H9 (cell line): ENCODE measurements around the gene LPO. TPM values are rescaled to one million over a fixed set of nuclear protein-coding genes. Genes with fewer than 3 reads are reported as not detected.

Source experiments
- DNase-seq: peaks from one replicate; pipeline ENCODE4 v3.0.0-alpha.2; 2017
- H2AFZ ChIP-seq: one replicate; pipeline ENCODE4 v1.6.1; 2013; ENCODE audit warnings: mild to moderate bottlenecking, low read length, control low read depth, moderate library complexity
- H2AK5ac ChIP-seq: 2 replicates; pipeline ENCODE4 v1.6.1; 2013; ENCODE audit warnings: low read length, control low read depth, mixed read lengths; ENCODE audit not compliant: insufficient read length
- H2BK120ac ChIP-seq: one replicate; pipeline ENCODE4 v1.6.1; 2013; ENCODE audit warnings: low read depth, mild to moderate bottlenecking, low read length, control low read depth, inconsistent platforms; ENCODE audit not compliant: poor library complexity, severe bottlenecking
- H2BK12ac ChIP-seq: 2 replicates; pipeline ENCODE4 v1.6.1; 2013; ENCODE audit warnings: low read length, control low read depth, mixed read lengths, low read depth; ENCODE audit not compliant: insufficient read length
- H2BK15ac ChIP-seq: 2 replicates; pipeline ENCODE4 v1.6.1; 2013; ENCODE audit warnings: low read depth, low read length, control low read depth
- H2BK20ac ChIP-seq: one replicate; pipeline ENCODE4 v1.6.1; 2013; ENCODE audit warnings: low read depth, mild to moderate bottlenecking, low read length, control low read depth, inconsistent platforms; ENCODE audit not compliant: poor library complexity, severe bottlenecking
- H2BK5ac ChIP-seq: 2 replicates; pipeline ENCODE4 v1.6.1; 2013; ENCODE audit warnings: low read length, control low read depth, mixed read lengths; ENCODE audit not compliant: insufficient read length
- H3K14ac ChIP-seq: 2 replicates; pipeline ENCODE4 v1.6.1; 2013; ENCODE audit warnings: low read length, control low read depth; ENCODE audit not compliant: insufficient read depth
- H3K18ac ChIP-seq: 2 replicates; pipeline ENCODE4 v1.6.1; 2013; ENCODE audit warnings: low read depth, mild to moderate bottlenecking, mixed read lengths, low read length, control low read depth; ENCODE audit not compliant: insufficient read length
- H3K23ac ChIP-seq: 2 replicates; pipeline ENCODE4 v1.6.1; 2013; ENCODE audit warnings: low read length, control low read depth, mixed read lengths, low read depth; ENCODE audit not compliant: insufficient read length
- H3K23me2 ChIP-seq: 2 replicates; pipeline ENCODE4 v1.6.1; 2013; ENCODE audit warnings: low read depth, mild to moderate bottlenecking, mixed read lengths, low read length, control low read depth; ENCODE audit not compliant: insufficient read length, poor library complexity, severe bottlenecking
- H3K27ac ChIP-seq: 2 replicates; pipeline ENCODE4 v1.5.1; 2013; ENCODE audit warnings: low read length, control low read depth, mixed read lengths, low read depth; ENCODE audit not compliant: insufficient read length
- H3K27me3 ChIP-seq: 2 replicates; pipeline ENCODE4 v1.6.1; 2013; ENCODE audit warnings: low read length, control low read depth, inconsistent platforms; ENCODE audit not compliant: insufficient read depth
- H3K4ac ChIP-seq: 2 replicates; pipeline ENCODE4 v1.6.1; 2013; ENCODE audit warnings: low read depth, mild to moderate bottlenecking, control low read depth, inconsistent platforms, low read length, moderate library complexity
- H3K4me1 ChIP-seq: 2 replicates; pipeline ENCODE4 v1.6.1; 2013; ENCODE audit warnings: low read length, control low read depth, inconsistent platforms; ENCODE audit not compliant: insufficient read depth
- H3K4me2 ChIP-seq: 2 replicates; pipeline ENCODE4 v1.6.1; 2013; ENCODE audit warnings: low read length, control low read depth, mixed read lengths; ENCODE audit not compliant: insufficient read length, insufficient read depth
- H3K56ac ChIP-seq: 2 replicates; pipeline ENCODE4 v1.6.1; 2013; ENCODE audit warnings: low read depth, mild to moderate bottlenecking, mixed read lengths, low read length, control low read depth; ENCODE audit not compliant: insufficient read length
- H3K79me1 ChIP-seq: 2 replicates; pipeline ENCODE4 v1.6.1; 2013; ENCODE audit warnings: low read depth, mild to moderate bottlenecking, moderate library complexity, low read length, control low read depth, inconsistent platforms; ENCODE audit not compliant: insufficient read depth, poor library complexity, severe bottlenecking
- H3K79me2 ChIP-seq: 2 replicates; pipeline ENCODE4 v1.6.1; 2013; ENCODE audit warnings: low read length, control low read depth, inconsistent platforms; ENCODE audit not compliant: insufficient read depth
- H3K9ac ChIP-seq: 2 replicates; pipeline ENCODE4 v1.6.1; 2013; ENCODE audit warnings: low read length, control low read depth, mixed read lengths; ENCODE audit not compliant: insufficient read length; ENCODE audit errors: extremely low read depth
- H3K9me3 ChIP-seq: one replicate; pipeline ENCODE4 v1.6.1; 2013; ENCODE audit warnings: low read depth, low read length, inconsistent platforms; ENCODE audit not compliant: control insufficient read depth
- H3T11ph ChIP-seq: one replicate; pipeline ENCODE4 v1.6.1; 2013; ENCODE audit warnings: mild to moderate bottlenecking, low read length, control low read depth, inconsistent platforms
- H4K20me1 ChIP-seq: one replicate; pipeline ENCODE4 v1.6.1; 2013; ENCODE audit not compliant: control insufficient read depth, insufficient read length, insufficient read depth
- H4K5ac ChIP-seq: 2 replicates; pipeline ENCODE4 v1.6.1; 2013; ENCODE audit warnings: low read depth, mild to moderate bottlenecking, mixed read lengths, low read length, control low read depth; ENCODE audit not compliant: insufficient read length
- H4K8ac ChIP-seq: replicated peaks from 2 replicates; pipeline ENCODE4 v1.6.1; 2013; ENCODE audit warnings: low read length, control low read depth, mixed read lengths, low read depth; ENCODE audit not compliant: insufficient read length
- H4K91ac ChIP-seq: 2 replicates; pipeline ENCODE4 v1.6.1; 2013; ENCODE audit warnings: low read depth, mild to moderate bottlenecking, moderate library complexity, mixed read lengths, low read length, control low read depth; ENCODE audit not compliant: insufficient read length
- H3K27ac Mint-ChIP-seq, 3 experiments: 2 replicates in 2 of 3; 3 replicates in 1 of 3; pipeline ENCODE4 v1.8.0; 2020 to 2021; ENCODE audit warnings: mixed read lengths in 3 of 3, mild to moderate bottlenecking in 1 of 3, moderate library complexity in 1 of 3
- H3K27me3 Mint-ChIP-seq: 2 replicates; pipeline ENCODE4 v1.8.0; 2021; ENCODE audit warnings: low read depth, mild to moderate bottlenecking, moderate library complexity, mixed read lengths
- H3K36me3 Mint-ChIP-seq, 3 experiments: 2 replicates in 2 of 3; 3 replicates in 1 of 3; pipeline ENCODE4 v1.8.0; 2020 to 2021; ENCODE audit warnings: low read depth in 3 of 3, mixed read lengths in 3 of 3; ENCODE audit not compliant: insufficient read depth in 1 of 3
- H3K4me1 Mint-ChIP-seq, 2 experiments: 2 replicates each; pipeline ENCODE4 v1.8.0; 2020; ENCODE audit warnings: mixed read lengths in 2 of 2
- H3K4me3 Mint-ChIP-seq, 2 experiments: 2 replicates in 1 of 2; 3 replicates in 1 of 2; pipeline ENCODE4 v1.8.0; 2020 to 2021; ENCODE audit warnings: mild to moderate bottlenecking in 2 of 2, mixed read lengths in 2 of 2, moderate library complexity in 1 of 2
- H3K9me3 Mint-ChIP-seq, 2 experiments: 2 replicates in 1 of 2; 3 replicates in 1 of 2; pipeline ENCODE4 v1.8.0; 2020; ENCODE audit warnings: mild to moderate bottlenecking in 2 of 2, mixed read lengths in 2 of 2, moderate library complexity in 1 of 2
- WGBS: extraction: QIAGEN DNeasy Blood & Tissue Kit; methylation state at CpG from one replicate; pipeline ENCODE4 v1.1.7; 2013; ENCODE audit warnings: missing lambda C conversion rate, low lambda C conversion rate, mixed read lengths; ENCODE audit not compliant: insufficient read length; ENCODE audit errors: extremely low coverage; 5-methylcytosine and 5-hydroxymethylcytosine counted together
- total RNA-seq: library from RNA; stranded (reverse); gene quantifications from 2 replicates; pipeline ENCODE4 v1.2.1, GENCODE V29; 2021
- TF ChIP-seq, protein P1 (sequence below): fragments of 200-600 bp; sonication (generic); conservative IDR thresholded peaks from 3 replicates; pipeline ENCODE4 v1.8.0; 2021; ENCODE audit warnings: antibody characterized with exemption, mild to moderate bottlenecking

Gene LPO
- total RNA-seq, 1 experiment from 2014 or later: 0.17 TPM

DNA sequence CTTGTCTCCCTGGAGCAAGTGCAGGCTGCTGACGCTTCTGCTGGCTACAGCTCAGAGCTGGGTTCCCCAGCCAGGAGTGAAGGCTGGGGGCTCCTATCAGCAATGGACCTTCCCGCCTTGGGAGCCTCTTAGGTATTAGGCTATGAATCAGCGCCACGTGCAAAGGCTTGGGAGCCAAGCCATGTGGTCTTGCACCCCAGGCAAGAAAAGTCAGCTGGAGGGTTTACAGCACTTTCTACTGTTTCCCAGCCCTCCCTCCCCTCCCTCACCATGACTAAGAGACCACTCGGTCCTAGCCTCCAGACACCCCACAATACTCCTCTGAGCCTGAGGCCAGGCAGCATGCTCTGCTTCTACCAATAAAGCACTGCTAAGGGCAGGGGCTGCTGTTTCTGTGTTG lies 33.6 kb upstream of the LPO start:
- Histone ChIP-seq H3K4me1 (no peaks in the 10 kb centered on the region), H3T11ph (no peak overlapping the region), H2BK5ac (no peak overlapping the region), H3K79me2 (no peaks in the 10 kb centered on the region), H3K9me3 (no peaks in the 10 kb centered on the region), H2BK20ac (no peak overlapping the region), H4K8ac (no peak overlapping the region), H2BK120ac (no peak overlapping the region), H4K5ac (no peak overlapping the region), H2BK12ac (no peak overlapping the region), H4K91ac (no peak overlapping the region), H3K4me2 (no peak overlapping the region), H3K27me3 (no peaks in the 10 kb centered on the region), H3K4ac (no peak overlapping the region), H2AK5ac (no peak overlapping the region), H3K23me2 (no peaks in the 10 kb centered on the region), H3K18ac (no peak overlapping the region), H3K79me1 (no peaks in the 10 kb centered on the region), H4K20me1 (no peaks in the 10 kb centered on the region), H2AFZ (no peak overlapping the region), H3K56ac (no peak overlapping the region), H3K9ac (no peak overlapping the region), H3K23ac (no peak overlapping the region), H3K27ac (no peak overlapping the region), H2BK15ac (no peak overlapping the region), H3K14ac (no peak overlapping the region)
- Mint-ChIP-seq H3K4me1 (peaks cover 0 to 4% of the 10 kb centered on the region in 2 experiments; a peak in 1 of 4 replicates), H3K9me3 (no peaks in the 10 kb centered on the region), H3K4me3 (no peak overlapping the region), H3K36me3 (peaks cover 5 to 23% (median 15%) of the 10 kb centered on the region in 3 experiments; a peak in 6 of 7 replicates), H3K27me3 (peaks cover 16% of the 10 kb centered on the region), H3K27ac (no peak overlapping the region)
- DNase-seq: peak; percentile 13
- TF ChIP-seq, protein P1, sequence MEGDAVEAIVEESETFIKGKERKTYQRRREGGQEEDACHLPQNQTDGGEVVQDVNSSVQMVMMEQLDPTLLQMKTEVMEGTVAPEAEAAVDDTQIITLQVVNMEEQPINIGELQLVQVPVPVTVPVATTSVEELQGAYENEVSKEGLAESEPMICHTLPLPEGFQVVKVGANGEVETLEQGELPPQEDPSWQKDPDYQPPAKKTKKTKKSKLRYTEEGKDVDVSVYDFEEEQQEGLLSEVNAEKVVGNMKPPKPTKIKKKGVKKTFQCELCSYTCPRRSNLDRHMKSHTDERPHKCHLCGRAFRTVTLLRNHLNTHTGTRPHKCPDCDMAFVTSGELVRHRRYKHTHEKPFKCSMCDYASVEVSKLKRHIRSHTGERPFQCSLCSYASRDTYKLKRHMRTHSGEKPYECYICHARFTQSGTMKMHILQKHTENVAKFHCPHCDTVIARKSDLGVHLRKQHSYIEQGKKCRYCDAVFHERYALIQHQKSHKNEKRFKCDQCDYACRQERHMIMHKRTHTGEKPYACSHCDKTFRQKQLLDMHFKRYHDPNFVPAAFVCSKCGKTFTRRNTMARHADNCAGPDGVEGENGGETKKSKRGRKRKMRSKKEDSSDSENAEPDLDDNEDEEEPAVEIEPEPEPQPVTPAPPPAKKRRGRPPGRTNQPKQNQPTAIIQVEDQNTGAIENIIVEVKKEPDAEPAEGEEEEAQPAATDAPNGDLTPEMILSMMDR: no peak
- no CpG with 5 or more reads among the region's 5 CpGs for WGBS
